ENCODE measurements around the gene ALG5. TPM values are rescaled to one million over a fixed set of nuclear protein-coding genes. Genes with fewer than 3 reads are reported as not detected.

Gene ALG5
- polyA plus RNA-seq, 3 donors from 2014 or later: 73.9 to 135 (median 100) TPM

Other genes starting within 250 kb of the ALG5 start
- gene RFXAP, start 180.1 kb downstream of the ALG5 start, polyA plus RNA-seq: 1 to 10 TPM; 2.6 to 4.8 (median 4.3) TPM
- under 1 TPM in 1 of 3 donors, not detected in 2; 0.07 TPM for gene SMAD9, start 79.1 kb downstream of the ALG5 start, polyA plus RNA-seq
- gene EXOSC8, start 1.4 kb upstream of the ALG5 start, polyA plus RNA-seq: 10 to 100 TPM; 51.2 to 64.0 (median 62.8) TPM
- gene SUPT20H, start 60.3 kb upstream of the ALG5 start, polyA plus RNA-seq: 10 to 100 TPM; 31.5 to 47.2 (median 40.3) TPM
- gene CSNK1A1L, start 106.3 kb upstream of the ALG5 start, polyA plus RNA-seq: not detected